ENCODE data around the gene TBC1D10A.

The TBC1D10A gene

GRCh38 chr22:30306627-30307011 lies 20.1 kb downstream of the TBC1D10A start:
- no peak for DNase-seq (ENCODE audit: low read depth)
- no peak for TF ChIP-seq CTCF (conservative IDR thresholded peaks at IDR 0.05; ENCODE audit: low read length)
- no peak overlapping the region for H3K4me3 ChIP-seq (ENCODE audit: low read length)

GRCh38 chr22:30305906-30306626 lies 20.7 kb downstream of the TBC1D10A start:
- H3K4me3 ChIP-seq (ENCODE audit: low read length), result no peak overlapping the region

GRCh38 chr22:30305519-30305905 lies 21.2 kb downstream of the TBC1D10A start:
- no peak for DNase-seq (ENCODE audit: low read depth)
- no peak for TF ChIP-seq CTCF (conservative IDR thresholded peaks at IDR 0.05; ENCODE audit: low read length)
- H3K4me3 ChIP-seq (ENCODE audit: low read length), result no peak overlapping the region

More at GRCh38 chr22:30305906-30306626, 20.7 kb downstream of the TBC1D10A start:
- no peak for DNase-seq (ENCODE audit: low read depth)
- no peak for TF ChIP-seq CTCF (conservative IDR thresholded peaks at IDR 0.05; ENCODE audit: low read length)

- H3K4me3 ChIP-seq (ENCODE audit: low read length), result no peak overlapping the region
- no peak for TF ChIP-seq CTCF (conservative IDR thresholded peaks at IDR 0.05; ENCODE audit: low read length)
- no peak for DNase-seq (ENCODE audit: low read depth)
Measured at GRCh38 chr22:30304495-30305244, 22.1 kb downstream of the TBC1D10A start.

GRCh38 chr22:30302810-30303138 lies 24.0 kb downstream of the TBC1D10A start:
- no peak for TF ChIP-seq CTCF (conservative IDR thresholded peaks at IDR 0.05; ENCODE audit: low read length)
- no peak for DNase-seq (ENCODE audit: low read depth)
- no peak overlapping the region for H3K4me3 ChIP-seq (ENCODE audit: low read length)

GRCh38 chr22:30301995-30302809 lies 24.5 kb downstream of the TBC1D10A start:
- no peak for TF ChIP-seq CTCF (conservative IDR thresholded peaks at IDR 0.05; ENCODE audit: low read length)
- peak; percentile 80 for DNase-seq (ENCODE audit: low read depth)
- no peak overlapping the region for H3K4me3 ChIP-seq (ENCODE audit: low read length)
